GM12875 (cell line): ENCODE results near the gene LMNTD1.

Experiments used
- H3K4me3 ChIP-seq: one replicate; pipeline ENCODE4 v1.5.1; 2011; ENCODE audit warnings: low read depth, low read length, control low read depth
- TF ChIP-seq, protein P1 (sequence below): IDR thresholded peaks from 2 replicates; pipeline ENCODE4 v1.5.1; 2011; ENCODE audit warnings: low read depth, mild to moderate bottlenecking, control low read depth, inconsistent platforms, low read length, moderate library complexity, borderline replicate concordance; ENCODE audit not compliant: insufficient read depth

The LMNTD1 gene

DNA sequence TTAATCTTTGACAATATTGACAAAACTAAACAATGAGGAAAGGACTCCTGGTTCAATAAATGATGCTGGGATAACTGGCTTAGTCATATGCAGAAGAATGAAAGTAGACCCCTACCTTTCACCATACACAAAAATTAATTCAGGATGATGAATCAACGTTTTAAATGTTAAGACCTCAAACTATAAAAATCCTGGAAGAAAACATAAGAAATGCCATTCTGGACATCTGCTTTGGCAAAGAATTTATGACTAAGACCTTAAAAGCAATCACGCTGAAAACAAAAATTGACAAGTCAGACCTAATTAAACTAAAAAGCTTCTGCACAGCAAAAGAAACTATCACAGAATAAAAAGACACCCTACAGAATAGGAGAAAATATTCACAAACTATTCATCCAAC lies 97.4 kb downstream of the LMNTD1 start:
- TF ChIP-seq, protein P1, sequence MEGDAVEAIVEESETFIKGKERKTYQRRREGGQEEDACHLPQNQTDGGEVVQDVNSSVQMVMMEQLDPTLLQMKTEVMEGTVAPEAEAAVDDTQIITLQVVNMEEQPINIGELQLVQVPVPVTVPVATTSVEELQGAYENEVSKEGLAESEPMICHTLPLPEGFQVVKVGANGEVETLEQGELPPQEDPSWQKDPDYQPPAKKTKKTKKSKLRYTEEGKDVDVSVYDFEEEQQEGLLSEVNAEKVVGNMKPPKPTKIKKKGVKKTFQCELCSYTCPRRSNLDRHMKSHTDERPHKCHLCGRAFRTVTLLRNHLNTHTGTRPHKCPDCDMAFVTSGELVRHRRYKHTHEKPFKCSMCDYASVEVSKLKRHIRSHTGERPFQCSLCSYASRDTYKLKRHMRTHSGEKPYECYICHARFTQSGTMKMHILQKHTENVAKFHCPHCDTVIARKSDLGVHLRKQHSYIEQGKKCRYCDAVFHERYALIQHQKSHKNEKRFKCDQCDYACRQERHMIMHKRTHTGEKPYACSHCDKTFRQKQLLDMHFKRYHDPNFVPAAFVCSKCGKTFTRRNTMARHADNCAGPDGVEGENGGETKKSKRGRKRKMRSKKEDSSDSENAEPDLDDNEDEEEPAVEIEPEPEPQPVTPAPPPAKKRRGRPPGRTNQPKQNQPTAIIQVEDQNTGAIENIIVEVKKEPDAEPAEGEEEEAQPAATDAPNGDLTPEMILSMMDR, result no peak
- no peak overlapping the region for H3K4me3 ChIP-seq

GRCh38 chr12:25449007-25449406 lies 104.1 kb downstream of the LMNTD1 start:
- TF ChIP-seq, protein P1, result no peak
- no peak overlapping the region for H3K4me3 ChIP-seq

- TF ChIP-seq, protein P1, result no peak
Measured at GRCh38 chr12:25447046-25447445, 106.0 kb downstream of the LMNTD1 start.

DNA sequence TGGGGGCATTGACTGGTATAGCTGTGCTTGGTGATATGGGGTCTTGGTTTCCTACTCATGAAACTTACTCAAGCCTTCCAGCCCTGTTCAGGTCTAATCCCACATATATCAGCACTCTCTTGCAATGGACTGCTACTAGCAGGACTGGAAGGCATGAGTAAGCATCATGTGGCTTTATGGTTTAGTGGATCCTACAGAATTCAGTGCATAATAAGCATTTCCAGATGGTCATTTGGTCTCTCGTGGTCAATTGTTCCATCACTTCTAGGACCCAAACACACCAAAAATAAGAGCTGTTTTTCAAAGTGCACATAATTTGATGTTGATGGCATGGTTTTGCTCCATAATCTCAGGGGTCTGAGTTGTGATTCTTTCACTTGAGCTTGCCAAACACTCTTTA lies 114.4 kb downstream of the LMNTD1 start:
- H3K4me3 ChIP-seq, result no peak overlapping the region
- TF ChIP-seq, protein P1, result no peak

More at GRCh38 chr12:25447046-25447445, 106.0 kb downstream of the LMNTD1 start:
- no peak overlapping the region for H3K4me3 ChIP-seq

DNA sequence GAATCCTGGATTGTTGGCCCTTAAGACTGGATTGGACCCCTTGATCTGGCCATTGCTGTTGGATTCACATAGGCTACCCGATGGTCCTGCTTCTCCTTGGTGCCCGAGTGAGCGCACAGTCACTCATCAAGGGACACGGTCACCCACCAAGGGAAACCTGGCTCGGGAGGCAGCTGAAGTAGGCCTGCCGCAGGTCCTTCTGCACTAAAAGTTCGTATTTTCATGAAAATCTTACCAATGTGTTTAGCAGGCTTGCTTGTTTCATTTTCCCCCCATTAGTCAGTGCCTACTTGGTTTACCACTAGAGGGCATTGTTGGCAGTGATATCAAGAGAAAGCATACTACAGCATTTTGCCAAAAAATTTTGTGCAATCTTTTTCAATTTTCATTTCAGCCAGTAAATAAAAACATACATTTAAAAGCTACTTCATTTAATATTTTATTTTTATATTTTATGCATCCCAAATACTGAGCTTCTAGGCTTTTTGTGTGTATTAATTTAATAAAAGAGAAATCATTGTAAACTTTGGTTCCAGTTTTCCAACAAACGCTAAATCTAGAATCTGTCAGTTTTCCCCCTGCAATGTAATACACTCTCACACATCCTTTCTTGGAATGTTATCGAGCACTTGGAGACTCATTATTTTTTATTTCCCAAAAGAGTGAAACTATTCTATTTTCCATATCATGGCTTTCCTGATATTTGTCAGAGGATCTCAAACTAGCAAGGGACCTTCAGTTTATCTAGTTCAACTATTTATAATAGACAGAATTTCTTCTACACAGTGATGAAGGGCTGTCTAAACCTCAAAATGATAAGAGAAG lies 116.7 kb downstream of the LMNTD1 start:
- TF ChIP-seq, protein P1, result peak; percentile 64; the same call in 1 of the 2 replicates

DNA sequence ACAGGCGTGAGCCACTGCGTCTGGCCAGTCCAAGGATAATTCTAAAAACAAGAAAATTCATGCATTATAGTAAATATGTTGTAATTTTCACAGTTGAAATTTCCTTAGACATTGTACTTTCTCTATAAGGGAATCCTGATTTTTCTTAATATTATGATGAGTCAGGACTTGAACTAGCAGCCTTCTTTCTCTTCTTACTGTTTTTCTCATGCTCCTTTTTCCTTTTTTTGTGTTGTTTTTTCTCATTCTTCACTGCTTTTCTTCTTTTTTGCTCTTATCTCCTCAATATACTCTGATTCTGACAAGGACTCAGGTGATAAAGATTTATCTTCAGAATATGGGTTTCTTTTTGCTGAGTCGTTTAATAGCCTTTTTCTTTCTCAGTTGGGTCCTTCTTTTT lies 117.7 kb downstream of the LMNTD1 start:
- TF ChIP-seq, protein P1, result no peak
- H3K4me3 ChIP-seq, result no peak overlapping the region

More for the DNA sequence above, 116.7 kb downstream of the LMNTD1 start:
- no peak overlapping the region for H3K4me3 ChIP-seq

- no peak overlapping the region for H3K4me3 ChIP-seq
- TF ChIP-seq, protein P1, result no peak
Measured at GRCh38 chr12:25434515-25434914, 118.6 kb downstream of the LMNTD1 start.
